ENCODE measurements around the gene C11orf52.

GRCh38 chr11:111918390-111919256 lies at the start of gene C11orf52:
- peak; percentile 20; the same call in 1 of the 2 replicates for TF ChIP-seq CTCF (conservative IDR thresholded peaks at IDR 0.05; ENCODE audit: low read depth, low read length)
- no peak for TF ChIP-seq EZH2 (IDR thresholded peaks at IDR 0.05; ENCODE audit: low read length, unreplicated experiment)
- no peak for TF ChIP-seq EZH2phosphoT487 (IDR thresholded peaks at IDR 0.05; ENCODE audit: borderline replicate concordance, low read length)

Data from PC-3 (cell line).